Measurements from ENCODE around the gene NFIX.

Gene NFIX

DNA sequence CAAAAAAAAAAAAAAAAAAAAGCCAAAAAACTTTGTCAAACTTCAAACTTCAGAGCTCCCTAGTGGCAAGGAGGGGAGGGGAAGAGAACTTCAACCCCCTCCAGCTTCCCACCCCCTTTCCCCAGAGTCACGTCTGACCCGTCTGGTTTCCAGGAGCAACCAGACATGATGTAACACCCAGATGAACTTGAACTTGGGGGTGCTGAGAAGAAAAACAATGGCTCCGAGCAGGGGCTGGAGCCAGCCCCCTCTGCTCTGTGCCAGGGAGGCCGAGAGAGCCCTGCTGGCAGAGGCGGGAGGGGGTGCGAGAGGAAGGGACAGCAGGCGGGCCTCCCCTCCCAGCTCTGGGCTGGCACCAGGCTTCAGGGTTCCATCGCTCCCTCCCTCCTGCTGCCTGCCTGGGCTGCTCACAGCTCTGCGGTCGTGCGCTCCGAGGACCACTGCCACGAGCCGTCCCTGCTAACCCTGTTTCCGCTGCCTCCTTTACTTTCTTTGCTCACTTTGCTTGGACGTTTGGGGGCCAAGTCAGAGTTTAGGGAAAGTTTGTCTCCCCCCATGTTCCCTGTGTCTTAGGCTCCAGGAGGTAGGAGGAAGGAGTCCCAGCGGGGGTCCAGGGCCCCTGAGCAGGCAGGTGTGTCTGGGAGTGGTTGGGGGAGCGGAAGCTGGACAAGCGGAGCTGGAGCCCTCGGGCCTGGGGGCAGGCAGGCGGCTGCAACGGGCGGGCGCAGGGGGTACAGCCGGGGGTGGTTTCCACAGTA, 96.3 kb downstream of the NFIX start:
- no peak overlapping the region for H3K27ac ChIP-seq
- no peak for TF ChIP-seq ZFX (IDR thresholded peaks at IDR 0.05)
- TF ChIP-seq CTCF (conservative IDR thresholded peaks at IDR 0.05) = no peak

DNA sequence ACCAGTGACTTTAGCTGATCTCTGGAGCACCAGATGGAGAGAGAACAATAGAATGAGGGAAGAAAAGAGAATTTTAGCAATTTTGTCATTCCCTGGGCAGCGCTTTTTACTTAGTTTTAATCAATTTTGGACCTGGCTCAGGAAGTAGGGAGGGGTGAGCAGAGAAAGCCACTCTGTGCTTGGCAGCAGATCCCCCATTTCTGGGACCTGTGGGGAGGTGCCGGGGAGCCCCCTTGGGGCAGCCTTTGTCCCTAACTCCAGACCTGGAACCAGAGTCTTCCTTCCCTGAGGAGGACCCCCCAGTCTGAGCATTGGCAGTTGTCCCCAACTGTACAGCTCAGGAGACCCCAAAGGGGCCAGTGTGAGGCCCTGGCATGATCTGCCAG, 96.9 kb downstream of the NFIX start:
- TF ChIP-seq ZFX (IDR thresholded peaks at IDR 0.05) = no peak
- TF ChIP-seq CTCF (conservative IDR thresholded peaks at IDR 0.05) = no peak
- no peak overlapping the region for H3K27ac ChIP-seq

- no peak for TF ChIP-seq CTCF (conservative IDR thresholded peaks at IDR 0.05)
- no peak for TF ChIP-seq ZFX (IDR thresholded peaks at IDR 0.05)
- peak overlapping the region; percentile 10; the same call in 1 of the 2 replicates for H3K27ac ChIP-seq
These were observed 97.4 kb downstream of the NFIX start for GRCh38 chr19:13092606-13093235.

DNA sequence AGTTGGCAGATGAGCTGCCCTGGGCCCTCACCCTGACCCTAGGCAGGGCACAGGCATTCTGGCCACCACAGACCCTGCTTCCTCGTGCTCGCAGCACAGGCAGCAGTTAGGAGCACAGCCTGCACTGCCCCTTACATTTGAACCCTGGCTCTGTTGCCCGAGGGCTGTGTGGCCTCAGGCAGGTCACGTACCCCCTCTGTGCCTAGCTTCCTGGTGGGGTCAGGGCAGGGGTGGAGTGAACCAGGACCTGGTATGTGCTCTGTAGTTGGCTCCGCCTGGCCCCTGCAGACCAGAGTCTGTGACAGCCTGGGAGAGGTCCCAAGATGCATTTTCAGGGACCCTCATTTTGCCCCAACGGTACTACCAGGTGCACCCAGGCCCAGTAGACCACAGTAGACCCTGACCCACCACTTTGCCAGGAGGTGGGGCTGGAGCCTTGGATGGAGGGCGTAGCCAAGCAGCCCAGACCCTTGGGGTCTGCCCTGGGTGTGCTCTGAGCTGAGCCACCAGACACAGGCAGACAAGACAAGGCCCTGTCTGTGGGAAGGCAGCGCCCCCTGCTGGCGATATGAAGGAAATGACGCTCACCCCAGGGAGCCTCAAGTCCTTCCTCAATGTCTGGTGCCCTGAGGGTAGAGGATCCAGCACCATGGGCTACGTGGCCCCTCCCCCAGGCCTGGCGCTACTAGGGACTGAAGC, 98.3 kb downstream of the NFIX start:
- peak; percentile 94 for TF ChIP-seq CTCF (conservative IDR thresholded peaks at IDR 0.05)
- TF ChIP-seq ZFX (IDR thresholded peaks at IDR 0.05) = no peak
- H3K27ac ChIP-seq = peak overlapping the region; percentile 10

DNA sequence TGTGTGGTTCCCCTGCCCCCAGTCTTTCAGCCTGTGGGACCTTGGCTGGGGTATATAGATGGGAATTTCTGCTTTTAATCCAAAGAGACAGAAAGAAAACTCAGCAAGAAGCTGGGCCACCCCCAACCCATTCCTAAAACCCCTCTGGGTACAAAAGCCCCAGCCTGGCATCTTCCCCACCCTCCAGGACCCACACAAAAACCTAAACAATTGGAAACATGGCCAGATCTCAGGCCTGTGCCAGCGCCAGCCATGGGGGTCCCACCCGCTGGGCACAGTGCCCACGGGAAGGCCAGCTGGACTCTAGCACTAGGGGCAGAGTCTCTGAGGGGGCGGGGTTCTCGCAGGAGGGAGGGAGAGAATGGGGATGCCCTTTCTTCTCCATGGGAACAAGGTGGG, 98.8 kb downstream of the NFIX start:
- TF ChIP-seq ZFX (IDR thresholded peaks at IDR 0.05) (no peak), CTCF (conservative IDR thresholded peaks at IDR 0.05) (peak; percentile 76)
- H3K27ac ChIP-seq = peak overlapping the region; percentile 10

- TF ChIP-seq ZFX (IDR thresholded peaks at IDR 0.05) = no peak
- no peak for TF ChIP-seq CTCF (conservative IDR thresholded peaks at IDR 0.05)
- H3K27ac ChIP-seq = no peak overlapping the region
These were observed 99.6 kb downstream of the NFIX start for GRCh38 chr19:13094771-13095392.

Data from C4-2B (cell line).